ENCODE results near the gene TAGLN.
A peak's percentile ranks its signal among the peaks of the same experiment; 100 is the strongest.

Gene TAGLN

GRCh38 chr11:117220568-117220967, 21.4 kb downstream of the TAGLN start:
- Histone ChIP-seq H3K27me3 (ENCODE audit: low read depth) (no peaks in the 10 kb centered on the region), H3K9me3 (no peaks in the 10 kb centered on the region), H3K4me1 (no peaks in the 10 kb centered on the region), H3K4me3 (no peak overlapping the region), H3K36me3 (replicated peaks) (peaks cover 59% of the 10 kb centered on the region)
- in situ Hi-C loops (cut with MboI; ENCODE audit: low sequenced_read_pairs), result loop anchor here (10.0 kb wide), 1 partner anchor 346 kb away; no protein-coding TSS in a partner anchor
- DNase-seq (ENCODE audit: low spot score in 2 of 2), result no peak

- Histone ChIP-seq H3K27me3 (ENCODE audit: low read depth) (no peaks in the 10 kb centered on the region), H3K4me3 (no peak overlapping the region), H3K36me3 (replicated peaks) (peaks cover 59% of the 10 kb centered on the region), H3K9me3 (no peaks in the 10 kb centered on the region), H3K4me1 (no peaks in the 10 kb centered on the region)
- DNase-seq (ENCODE audit: low spot score in 2 of 2), result no peak
- in situ Hi-C loops (cut with MboI; ENCODE audit: low sequenced_read_pairs), result loop anchor here (10.0 kb wide), 1 partner anchor 346 kb away; no protein-coding TSS in a partner anchor
These were observed 22.0 kb downstream of the TAGLN start for GRCh38 chr11:117220999-117221774.

- no peaks in the 10 kb centered on the region for H3K9me3 ChIP-seq
- H3K36me3 ChIP-seq (replicated peaks), result peaks cover 59% of the 10 kb centered on the region
- H3K4me1 ChIP-seq, result no peaks in the 10 kb centered on the region
- DNase-seq (ENCODE audit: low spot score in 2 of 2), result no peak
- in situ Hi-C loops (cut with MboI; ENCODE audit: low sequenced_read_pairs), result loop anchor here (10.0 kb wide), 1 partner anchor 347 kb away; no protein-coding TSS in a partner anchor
- no peaks in the 10 kb centered on the region for H3K27me3 ChIP-seq (ENCODE audit: low read depth)
- no peak overlapping the region for H3K4me3 ChIP-seq
These were observed 22.8 kb downstream of the TAGLN start for GRCh38 chr11:117221775-117222517.

- peaks cover 60% of the 10 kb centered on the region for H3K36me3 ChIP-seq (replicated peaks)
- H3K4me3 ChIP-seq, result no peak overlapping the region
- no peaks in the 10 kb centered on the region for H3K27me3 ChIP-seq (ENCODE audit: low read depth)
- no peak for DNase-seq (ENCODE audit: low spot score in 2 of 2)
- in situ Hi-C loops (cut with MboI; ENCODE audit: low sequenced_read_pairs), result loop anchor here (10.0 kb wide), 1 partner anchor 348 kb away; no protein-coding TSS in a partner anchor
- H3K4me1 ChIP-seq, result no peaks in the 10 kb centered on the region
- H3K9me3 ChIP-seq, result no peaks in the 10 kb centered on the region
These were observed 24.0 kb downstream of the TAGLN start for GRCh38 chr11:117222991-117223740.

- no peaks in the 10 kb centered on the region for H3K27me3 ChIP-seq (ENCODE audit: low read depth)
- no peaks in the 10 kb centered on the region for H3K4me1 ChIP-seq
- peaks cover 59% of the 10 kb centered on the region for H3K36me3 ChIP-seq (replicated peaks)
- no peak overlapping the region for H3K4me3 ChIP-seq
- in situ Hi-C loops (cut with MboI; ENCODE audit: low sequenced_read_pairs), result loop anchor here (10.0 kb wide), 1 partner anchor 349 kb away; no protein-coding TSS in a partner anchor
- no peaks in the 10 kb centered on the region for H3K9me3 ChIP-seq
- no peak for DNase-seq (ENCODE audit: low spot score in 2 of 2)
These were observed 24.8 kb downstream of the TAGLN start for GRCh38 chr11:117223741-117224689.

GRCh38 chr11:117225553-117226170, 26.5 kb downstream of the TAGLN start:
- in situ Hi-C loops (cut with MboI; ENCODE audit: low sequenced_read_pairs), result loop anchor here (10.0 kb wide), 1 partner anchor 351 kb away; no protein-coding TSS in a partner anchor
- H3K36me3 ChIP-seq (replicated peaks), result peaks cover 64% of the 10 kb centered on the region

GRCh38 chr11:117226388-117227385, 27.5 kb downstream of the TAGLN start:
- Histone ChIP-seq H3K4me1 (peaks cover 8% of the 10 kb centered on the region; the same call in 1 of the 2 replicates), H3K9me3 (no peaks in the 10 kb centered on the region), H3K36me3 (replicated peaks) (peaks cover 61% of the 10 kb centered on the region), H3K4me3 (no peak overlapping the region), H3K27me3 (ENCODE audit: low read depth) (no peaks in the 10 kb centered on the region)
- peak; percentile 60 to 82 for DNase-seq (ENCODE audit: low spot score in 2 of 2)
- in situ Hi-C loops (cut with MboI; ENCODE audit: low sequenced_read_pairs), result loop anchor here (10.0 kb wide), 1 partner anchor 352 kb away; no protein-coding TSS in a partner anchor

More at GRCh38 chr11:117225553-117226170, 26.5 kb downstream of the TAGLN start:
- Histone ChIP-seq H3K4me1 (no peaks in the 10 kb centered on the region), H3K4me3 (no peak overlapping the region), H3K27me3 (ENCODE audit: low read depth) (no peaks in the 10 kb centered on the region), H3K9me3 (no peaks in the 10 kb centered on the region)
- no peak for DNase-seq (ENCODE audit: low spot score in 2 of 2)

GRCh38 chr11:117228091-117228490, 28.9 kb downstream of the TAGLN start:
- Histone ChIP-seq H3K36me3 (replicated peaks) (peaks cover 50% of the 10 kb centered on the region), H3K4me1 (peaks cover 8% of the 10 kb centered on the region), H3K27me3 (ENCODE audit: low read depth) (no peaks in the 10 kb centered on the region), H3K4me3 (no peak overlapping the region), H3K9me3 (no peaks in the 10 kb centered on the region)
- in situ Hi-C loops (cut with MboI; ENCODE audit: low sequenced_read_pairs), result loop anchor here (10.0 kb wide), 1 partner anchor 353 kb away; no protein-coding TSS in a partner anchor
- no peak for DNase-seq (ENCODE audit: low spot score in 2 of 2)

- no peak for DNase-seq (ENCODE audit: low spot score in 2 of 2)
- in situ Hi-C loops (cut with MboI; ENCODE audit: low sequenced_read_pairs), result loop anchor here (10.0 kb wide), 1 partner anchor 355 kb away; no protein-coding TSS in a partner anchor
- H3K9me3 ChIP-seq, result no peaks in the 10 kb centered on the region
- no peaks in the 10 kb centered on the region for H3K27me3 ChIP-seq (ENCODE audit: low read depth)
- peaks cover 44% of the 10 kb centered on the region for H3K36me3 ChIP-seq (replicated peaks)
- H3K4me1 ChIP-seq, result peaks cover 16% of the 10 kb centered on the region
- no peak overlapping the region for H3K4me3 ChIP-seq
These were observed 30.2 kb downstream of the TAGLN start for GRCh38 chr11:117229411-117229810.

GRCh38 chr11:117229931-117230285, 30.7 kb downstream of the TAGLN start:
- H3K27me3 ChIP-seq (ENCODE audit: low read depth), result no peaks in the 10 kb centered on the region
- peaks cover 21% of the 10 kb centered on the region for H3K4me1 ChIP-seq
- no peaks in the 10 kb centered on the region for H3K9me3 ChIP-seq
- in situ Hi-C loops (cut with MboI; ENCODE audit: low sequenced_read_pairs), result loop anchor here (10.0 kb wide), 1 partner anchor 355 kb away; no protein-coding TSS in a partner anchor
- no peak for DNase-seq (ENCODE audit: low spot score in 2 of 2)
- peaks cover 48% of the 10 kb centered on the region for H3K36me3 ChIP-seq (replicated peaks)
- H3K4me3 ChIP-seq, result no peak overlapping the region

- H3K4me3 ChIP-seq, result no peak overlapping the region; the same call in 1 of the 2 replicates
These were observed 31.3 kb downstream of the TAGLN start for GRCh38 chr11:117230286-117230961.

More at GRCh38 chr11:117230286-117230961, 31.3 kb downstream of the TAGLN start:
- no peaks in the 10 kb centered on the region for H3K27me3 ChIP-seq (ENCODE audit: low read depth)
- DNase-seq (ENCODE audit: low spot score in 2 of 2), result no peak
- H3K36me3 ChIP-seq (replicated peaks), result peaks cover 43% of the 10 kb centered on the region
- no peaks in the 10 kb centered on the region for H3K9me3 ChIP-seq
- H3K4me1 ChIP-seq, result peaks cover 21% of the 10 kb centered on the region
- in situ Hi-C loops (cut with MboI; ENCODE audit: low sequenced_read_pairs), result no loop called here

Measured in HAP-1 (cell line).